Suppressor macrophage (primary cell): ENCODE results near the gene TRIM16.
A peak's percentile ranks its signal among the peaks of the same experiment; 100 is the strongest.
"Not testable (repeated sequence)": the region's sequence is repeated elsewhere in the genome, so short reads cannot be mapped to it uniquely, and the experiment has no call there.

Experiments
- DNase-seq, 4 experiments: peaks; one replicate each; pipeline ENCODE4 v3.0.0-alpha.2; 2020 to 2022

TRIM16 gene

DNA sequence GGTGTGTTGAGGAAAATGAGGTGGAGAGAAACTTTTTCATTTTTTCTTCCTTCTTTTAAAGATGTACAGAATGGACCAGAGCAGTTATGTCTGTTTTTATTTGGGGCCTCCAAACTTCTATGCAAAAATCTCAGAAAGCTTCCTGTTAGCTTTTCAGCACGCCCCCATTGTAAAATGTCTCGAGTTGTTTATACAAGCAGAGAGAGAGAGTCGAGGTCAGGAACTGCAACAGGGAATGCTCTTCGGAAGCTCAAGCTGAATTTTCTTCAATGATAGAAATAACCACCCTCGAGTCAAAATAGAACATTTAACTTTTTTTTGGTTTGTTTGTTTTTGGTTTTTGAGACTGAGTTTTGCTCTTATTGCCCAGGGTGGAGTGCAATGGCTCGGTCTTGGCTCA, 68.3 kb downstream of the TRIM16 start:
- not testable (repeated sequence) for DNase-seq

DNA sequence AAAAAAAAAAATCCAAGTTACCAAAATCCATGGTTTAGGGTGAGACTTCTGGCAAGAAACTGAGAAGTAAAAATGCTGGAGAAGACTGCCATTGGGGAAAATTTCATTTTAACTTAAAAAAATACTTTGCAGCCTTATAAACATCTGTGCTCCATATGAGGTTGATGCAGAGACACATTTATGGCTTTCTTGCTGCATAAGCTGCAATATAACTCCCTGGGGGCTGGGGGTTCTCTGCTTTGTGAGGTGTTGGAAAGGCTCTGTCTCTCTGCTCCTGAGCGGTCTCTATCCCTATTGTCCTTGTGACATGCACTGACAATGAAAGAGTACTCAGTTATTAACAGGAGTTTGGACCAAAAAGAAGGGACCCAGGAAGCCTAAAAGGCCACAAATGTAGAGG, 71.0 kb downstream of the TRIM16 start:
- DNase-seq: not testable (repeated sequence)

DNA sequence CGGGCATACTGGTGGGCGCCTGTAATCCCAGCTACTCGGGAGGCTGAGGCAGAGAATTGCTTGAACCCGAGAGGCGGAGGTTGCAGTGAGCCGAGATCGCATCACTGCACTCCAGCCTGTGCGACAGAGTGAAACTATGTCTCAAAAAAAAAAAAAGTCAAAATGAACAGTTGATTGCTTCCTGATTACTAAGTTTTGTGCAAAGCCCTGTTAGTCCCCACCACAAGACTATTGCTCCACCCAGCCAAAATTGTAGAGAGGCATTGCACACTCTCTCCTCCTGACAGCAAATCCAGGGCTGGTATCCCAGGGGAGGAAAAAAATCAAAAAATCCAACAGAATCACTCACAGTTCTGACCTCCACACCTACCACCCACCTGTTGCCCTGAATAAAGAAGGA, 91.2 kb downstream of the TRIM16 start:
- DNase-seq: not testable (repeated sequence)

DNA sequence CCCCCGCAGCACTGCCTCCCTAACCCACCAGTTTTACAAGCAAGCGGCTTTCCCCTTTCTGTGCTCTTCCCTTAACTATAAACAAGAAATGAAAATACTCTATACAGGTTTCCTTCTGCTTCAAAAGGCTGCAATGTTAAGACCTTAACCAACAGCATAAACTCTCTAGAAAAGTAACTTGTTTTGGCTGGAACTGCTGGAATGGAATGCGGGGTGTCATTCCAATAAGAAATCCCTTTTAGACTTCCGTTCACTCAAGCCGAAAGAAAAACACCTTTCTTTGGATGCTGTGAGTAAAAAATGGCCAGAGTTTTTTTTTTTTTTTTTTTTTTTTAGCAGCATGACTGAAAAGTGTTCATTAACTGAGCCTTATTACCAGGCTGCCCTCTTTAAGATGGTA, 92.1 kb downstream of the TRIM16 start:
- peak in 1 of 4 experiments; percentile 4 for DNase-seq

DNA sequence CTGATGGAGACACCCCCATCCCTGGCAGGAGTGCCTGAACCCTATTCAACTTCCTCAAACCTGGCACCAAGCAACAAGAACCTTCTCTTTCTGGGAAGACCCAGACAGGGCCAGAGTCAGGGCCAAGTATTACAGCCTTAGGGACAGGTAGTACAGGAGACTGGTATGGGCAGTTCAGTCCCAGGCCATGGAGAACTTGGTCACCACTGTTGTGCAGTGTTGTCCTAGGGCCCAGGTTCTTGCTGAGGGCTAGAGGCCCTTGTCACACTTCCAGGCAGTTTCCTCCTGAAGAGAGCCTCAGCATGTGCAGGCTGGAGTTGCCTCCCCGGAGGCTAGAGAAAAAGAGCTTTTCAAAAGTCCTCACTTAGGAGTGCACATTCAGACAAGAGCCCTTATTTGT, 93.3 kb downstream of the TRIM16 start:
- not testable (repeated sequence) for DNase-seq

DNA sequence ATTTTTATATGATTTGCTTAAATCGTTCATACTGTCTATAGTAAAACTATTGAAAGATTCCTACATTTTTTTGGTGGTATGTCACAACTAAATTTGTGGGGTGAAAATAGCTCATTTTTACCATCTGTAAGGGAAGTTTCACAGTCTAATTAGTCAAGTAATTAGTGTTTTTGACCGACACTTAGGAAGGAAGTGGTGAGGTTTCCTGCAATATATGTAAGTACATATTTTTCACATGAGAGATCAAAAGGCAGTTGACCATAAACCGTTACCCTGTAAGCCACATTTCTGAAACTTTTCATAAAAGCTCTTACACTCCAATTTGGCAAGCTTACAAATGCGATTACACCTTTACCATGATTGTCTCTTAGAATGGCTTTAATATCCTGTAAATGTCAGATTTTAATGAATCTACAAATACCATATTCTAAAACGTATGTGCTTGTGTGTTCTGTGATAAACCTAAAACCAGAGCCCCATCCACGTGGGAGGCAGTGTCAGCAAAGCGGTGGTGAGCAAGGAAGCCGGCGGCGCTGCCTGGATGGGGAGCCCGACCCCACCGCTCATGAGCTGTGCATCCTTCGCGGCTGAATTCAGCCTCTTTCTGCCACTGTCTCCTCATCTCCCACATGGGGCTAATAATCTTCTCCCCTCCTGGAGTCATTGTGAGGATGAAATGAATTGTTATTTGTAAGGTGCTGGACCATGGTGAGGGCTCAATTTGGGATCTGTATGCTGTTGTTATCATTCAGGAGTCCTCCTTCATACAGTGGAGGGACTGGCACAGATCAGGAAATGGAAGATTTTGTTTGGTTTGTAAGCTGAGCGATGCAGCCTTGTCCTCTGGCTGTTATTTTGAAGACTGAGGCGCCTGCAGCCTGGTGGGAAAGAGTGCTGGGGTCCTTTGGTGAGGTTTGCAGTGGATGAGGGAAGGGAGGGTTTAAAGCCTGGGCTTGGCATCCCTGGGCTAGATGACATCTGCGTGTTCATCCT, 94.3 kb downstream of the TRIM16 start:
- peak in 1 of 4 experiments; percentile 3 for DNase-seq

DNA sequence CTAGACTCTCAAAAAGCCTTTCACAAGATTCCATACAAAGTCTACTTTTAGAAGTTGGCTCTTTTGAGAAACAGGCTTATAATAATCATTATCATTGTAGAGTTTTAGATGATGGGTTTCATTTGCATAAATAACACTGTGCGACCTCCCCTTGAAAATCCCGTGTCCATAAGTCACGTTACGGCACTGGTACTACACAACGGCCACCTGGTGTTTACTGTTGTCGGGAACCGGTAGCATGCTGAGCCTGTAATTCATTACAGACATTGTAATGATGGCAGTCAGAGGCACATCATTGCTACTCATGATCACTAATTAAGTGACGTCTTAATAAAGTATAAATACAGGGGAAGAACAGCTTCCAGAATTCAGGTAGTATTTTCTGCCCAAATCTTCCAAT, 96.1 kb downstream of the TRIM16 start:
- not testable (repeated sequence) for DNase-seq

DNA sequence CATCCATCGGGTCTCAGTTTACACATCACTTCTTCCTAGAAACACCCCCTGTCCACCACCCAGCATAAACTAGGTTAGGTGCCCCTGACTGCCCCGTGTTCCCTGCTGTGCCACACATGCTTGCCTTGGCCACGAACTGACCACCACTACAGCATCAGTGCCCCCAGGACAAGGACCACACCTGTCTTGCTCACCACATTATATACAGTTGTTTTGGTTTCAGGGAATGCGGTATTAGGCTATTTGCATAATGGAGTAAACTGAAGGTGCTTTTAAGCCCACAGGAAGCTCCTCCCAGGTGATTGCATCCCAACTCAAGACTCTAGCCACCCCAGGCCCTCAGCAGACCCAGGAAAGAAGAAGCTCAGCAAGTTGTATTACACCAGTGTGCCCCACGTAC, 100.8 kb downstream of the TRIM16 start:
- not testable (repeated sequence) for DNase-seq

DNA sequence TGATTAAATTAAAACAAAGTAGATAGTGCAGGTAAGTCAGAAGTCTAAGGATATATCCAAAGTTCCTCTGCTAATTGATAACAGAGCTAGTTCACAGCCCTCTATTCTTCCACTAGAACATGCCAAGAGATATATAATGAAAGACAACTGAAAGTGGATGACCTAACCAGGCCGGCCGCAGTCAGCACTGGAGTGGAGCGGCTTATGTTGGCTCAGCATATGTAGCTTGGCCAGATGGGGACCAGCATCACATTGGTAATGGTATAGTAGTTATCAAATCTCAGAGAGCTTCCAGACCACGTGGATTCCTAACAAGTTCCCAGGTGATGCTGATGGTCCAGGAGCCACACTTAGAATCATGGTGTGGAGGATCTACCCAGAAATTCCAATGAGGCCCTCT, 102.6 kb downstream of the TRIM16 start:
- not testable (repeated sequence) for DNase-seq
